D341Med (cell line): Measurements from ENCODE around the gene THAP4.
"Not testable (repeated sequence)": the region's sequence is repeated elsewhere in the genome, so short reads cannot be mapped to it uniquely, and the experiment has no call there.

Source experiments
- DNase-seq: peaks from one replicate; pipeline ENCODE4 v3.0.0; 2012; ENCODE audit warnings: low spot score

THAP4 gene

GRCh38 chr2:241612156-241613016 lies 24.6 kb downstream of the THAP4 start:
- no peak for DNase-seq

GRCh38 chr2:241611062-241611461 lies 25.9 kb downstream of the THAP4 start:
- DNase-seq, result no peak

GRCh38 chr2:241609859-241610793 lies 26.8 kb downstream of the THAP4 start:
- no peak for DNase-seq

- no peak for DNase-seq
Observed at GRCh38 chr2:241608881-241609280, 28.1 kb downstream of the THAP4 start.

- DNase-seq, result no peak
Observed at GRCh38 chr2:241607162-241607885, 29.6 kb downstream of the THAP4 start.

- no peak for DNase-seq
Observed at GRCh38 chr2:241606186-241606585, 30.8 kb downstream of the THAP4 start.

- DNase-seq, result no peak
Observed at GRCh38 chr2:241603686-241604085, 33.3 kb downstream of the THAP4 start.

- no peak for DNase-seq
Observed at GRCh38 chr2:241602720-241603119, 34.2 kb downstream of the THAP4 start.

- DNase-seq, result no peak
Observed at GRCh38 chr2:241601841-241602240, 35.1 kb downstream of the THAP4 start.

- DNase-seq, result no peak
Observed at GRCh38 chr2:241599615-241600014, 37.3 kb downstream of the THAP4 start.

- DNase-seq, result no peak
Observed at GRCh38 chr2:241598487-241598886, 38.5 kb downstream of the THAP4 start.

GRCh38 chr2:241598061-241598460 lies 38.9 kb downstream of the THAP4 start:
- DNase-seq, result no peak

- DNase-seq, result no peak
Observed at GRCh38 chr2:241597561-241597960, 39.4 kb downstream of the THAP4 start.

GRCh38 chr2:241595600-241596140 lies 41.3 kb downstream of the THAP4 start:
- peak; percentile 60 for DNase-seq

- DNase-seq, result no peak
Observed at GRCh38 chr2:241593271-241593670, 43.7 kb downstream of the THAP4 start.

GRCh38 chr2:241592126-241592845 lies 44.7 kb downstream of the THAP4 start:
- DNase-seq, result no peak

- not testable (repeated sequence) for DNase-seq
Observed at GRCh38 chr2:241590496-241591455, 46.2 kb downstream of the THAP4 start.

GRCh38 chr2:241589863-241590262 lies 47.1 kb downstream of the THAP4 start:
- DNase-seq, result not testable (repeated sequence)

- no peak for DNase-seq
Observed at GRCh38 chr2:241586564-241587264, 50.2 kb downstream of the THAP4 start.
